ENCODE measurements around the gene NEUROD4.
"Not testable (repeated sequence)": the region's sequence is repeated elsewhere in the genome, so short reads cannot be mapped to it uniquely, and the experiment has no call there.

NEUROD4 gene

DNA sequence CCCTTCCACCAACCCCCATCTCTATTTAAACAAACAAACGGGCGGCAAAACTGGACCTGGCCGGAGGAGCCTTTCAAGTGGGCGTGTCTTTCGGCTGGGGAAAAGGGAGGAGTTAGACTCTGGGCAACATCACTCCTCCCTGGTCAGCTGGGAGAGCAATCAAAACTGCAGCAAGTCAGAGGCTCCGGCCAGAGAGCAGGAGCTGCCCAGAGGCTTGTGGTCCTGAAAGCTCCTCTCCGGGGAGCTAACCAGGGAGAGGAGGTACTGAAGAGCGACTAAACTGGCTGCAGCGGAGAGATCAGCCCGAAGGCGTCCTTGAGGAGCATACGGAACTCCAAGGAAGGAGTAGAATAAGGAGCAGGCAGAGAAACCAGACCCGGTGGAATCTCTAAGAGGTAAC lies at the start of gene NEUROD4:
Gene NEUROD4, plus strand, starts transcription at position 191 of the 400 bp plus-strand sequence. CDS start 6,466 bp downstream, outside the sequence.
- no peak for FAIRE-seq

DNA sequence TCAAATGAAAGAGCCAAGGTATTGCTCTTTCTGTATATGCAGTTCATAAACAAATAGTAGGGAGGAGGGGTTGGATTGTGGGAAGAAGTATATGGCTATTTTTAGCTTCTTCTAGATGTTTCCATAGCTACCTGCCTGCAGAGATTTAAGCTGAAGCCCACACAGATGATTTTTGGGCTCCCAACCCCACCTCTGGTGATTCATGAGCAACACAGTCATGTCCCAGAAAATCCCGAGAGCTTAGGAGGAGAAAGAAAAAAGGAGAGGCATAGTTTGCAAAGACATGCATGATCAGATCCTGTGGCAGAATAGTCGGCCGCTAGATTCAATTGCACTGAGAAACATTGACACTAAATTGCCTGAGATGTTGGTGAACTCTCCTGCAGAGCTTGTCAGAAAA lies 49.0 kb upstream of the NEUROD4 start:
- FAIRE-seq, result no peak

DNA sequence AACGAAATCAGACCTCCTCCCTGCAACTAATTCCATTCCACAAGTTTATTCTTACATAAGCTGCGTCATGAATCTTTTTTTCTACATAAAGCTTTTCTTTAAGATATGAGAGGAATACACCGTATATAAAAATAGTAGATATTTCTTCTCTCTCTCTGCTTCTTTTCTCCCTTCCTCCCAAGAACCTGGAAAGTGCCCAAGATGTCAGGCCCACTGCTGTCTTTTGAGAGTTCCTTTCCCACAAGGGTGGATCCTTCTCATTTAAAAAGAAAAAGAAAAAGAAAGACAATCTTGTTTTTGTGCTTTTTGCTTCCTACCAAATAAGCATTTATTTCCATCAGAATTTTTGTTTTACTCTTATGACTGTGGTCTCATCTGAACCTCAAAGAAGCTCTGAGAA lies 46.2 kb upstream of the NEUROD4 start:
- FAIRE-seq, result no peak

GRCh38 chr12:54974279-54974678 lies 45.5 kb upstream of the NEUROD4 start:
- no peak for FAIRE-seq

DNA sequence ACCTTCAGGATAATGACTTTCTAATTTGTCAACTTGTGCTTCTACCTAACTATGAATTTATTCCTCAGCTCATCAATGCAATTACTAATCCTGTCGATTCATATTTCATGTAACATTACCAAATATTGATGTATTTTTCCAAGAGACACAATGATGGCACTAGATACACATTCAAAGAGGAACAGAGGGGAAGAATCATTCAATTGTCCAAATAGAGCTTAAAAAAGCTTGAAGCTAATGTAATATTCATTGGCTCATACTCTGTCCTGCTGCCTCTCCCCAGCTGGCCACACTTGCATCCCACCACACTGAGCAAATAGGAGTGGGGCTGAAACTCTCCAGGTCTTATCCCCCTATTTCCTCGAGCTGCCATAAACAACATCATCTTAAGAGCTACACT lies 44.5 kb upstream of the NEUROD4 start:
- FAIRE-seq, result no peak

DNA sequence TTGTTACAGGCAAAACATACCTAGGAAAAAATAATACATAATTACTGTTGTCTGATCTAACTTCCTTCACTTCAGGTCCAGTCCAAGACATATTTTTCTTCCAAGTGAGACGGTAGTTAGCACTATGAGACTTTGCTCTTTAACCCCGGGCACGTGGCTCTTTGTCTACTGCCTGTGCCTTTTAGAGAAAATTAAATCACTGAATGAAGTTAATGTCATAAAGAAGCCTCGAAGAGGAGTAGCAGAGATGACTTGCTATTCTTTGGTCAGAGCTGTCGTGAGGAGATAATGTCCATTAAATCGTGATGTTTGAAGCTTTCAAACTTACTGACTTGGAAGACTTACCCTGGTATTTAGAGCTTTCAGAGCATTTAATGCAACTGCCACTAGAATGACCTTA lies 43.9 kb upstream of the NEUROD4 start:
- no peak for FAIRE-seq

DNA sequence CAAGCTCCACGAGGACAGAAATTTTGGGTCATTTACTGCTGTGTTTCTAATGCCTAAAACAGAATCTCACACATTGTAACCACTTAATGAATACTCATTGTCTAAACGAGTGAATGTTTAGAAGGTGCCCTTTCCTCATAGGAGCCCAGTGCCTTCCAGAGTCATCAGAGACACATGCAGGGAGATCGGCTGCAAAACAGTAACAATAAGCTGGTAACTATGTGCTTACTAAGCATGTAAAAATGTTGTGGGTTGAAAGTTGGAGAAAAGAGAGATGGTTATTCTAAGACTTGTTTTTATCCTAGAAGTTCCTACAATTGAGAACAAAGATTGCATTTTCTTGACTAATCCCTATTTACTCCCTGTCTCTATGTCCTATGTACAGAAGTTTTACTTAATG lies 42.6 kb upstream of the NEUROD4 start:
- no peak for FAIRE-seq

- FAIRE-seq, result no peak
Measured at GRCh38 chr12:54977857-54978256, 41.9 kb upstream of the NEUROD4 start.

- no peak for FAIRE-seq
Measured at GRCh38 chr12:54980341-54980740, 39.4 kb upstream of the NEUROD4 start.

- FAIRE-seq, result no peak
Measured at GRCh38 chr12:54981796-54982195, 38.0 kb upstream of the NEUROD4 start.

- no peak for FAIRE-seq
Measured at GRCh38 chr12:54983536-54984101, 36.2 kb upstream of the NEUROD4 start.

GRCh38 chr12:54984658-54985376 lies 35.0 kb upstream of the NEUROD4 start, which contains the start of gene TESPA1:
TESPA1 (minus strand) TSS chr12:54984762; CDS start chr12:54974562, 10,200 bp downstream.
- FAIRE-seq, result no peak

DNA sequence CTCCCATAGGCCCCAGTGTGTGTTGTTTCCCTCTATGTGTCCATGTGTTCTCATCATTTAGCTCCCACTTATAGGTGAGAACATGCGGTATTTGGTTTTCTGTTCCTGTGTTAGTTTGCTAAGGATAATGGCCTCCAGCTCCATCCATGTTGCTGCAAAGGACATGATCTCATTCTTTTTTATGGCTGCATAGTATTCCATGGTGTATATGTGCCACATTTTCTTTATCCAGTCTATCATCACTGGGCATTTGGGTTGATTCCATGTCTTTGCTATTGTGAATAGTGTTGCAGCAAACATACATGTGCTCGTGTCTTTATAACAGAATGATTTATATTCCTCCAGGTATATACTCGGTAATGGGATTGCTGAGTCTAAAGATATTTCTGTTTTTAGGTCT lies 33.0 kb upstream of the NEUROD4 start:
- FAIRE-seq, result not testable (repeated sequence)

DNA sequence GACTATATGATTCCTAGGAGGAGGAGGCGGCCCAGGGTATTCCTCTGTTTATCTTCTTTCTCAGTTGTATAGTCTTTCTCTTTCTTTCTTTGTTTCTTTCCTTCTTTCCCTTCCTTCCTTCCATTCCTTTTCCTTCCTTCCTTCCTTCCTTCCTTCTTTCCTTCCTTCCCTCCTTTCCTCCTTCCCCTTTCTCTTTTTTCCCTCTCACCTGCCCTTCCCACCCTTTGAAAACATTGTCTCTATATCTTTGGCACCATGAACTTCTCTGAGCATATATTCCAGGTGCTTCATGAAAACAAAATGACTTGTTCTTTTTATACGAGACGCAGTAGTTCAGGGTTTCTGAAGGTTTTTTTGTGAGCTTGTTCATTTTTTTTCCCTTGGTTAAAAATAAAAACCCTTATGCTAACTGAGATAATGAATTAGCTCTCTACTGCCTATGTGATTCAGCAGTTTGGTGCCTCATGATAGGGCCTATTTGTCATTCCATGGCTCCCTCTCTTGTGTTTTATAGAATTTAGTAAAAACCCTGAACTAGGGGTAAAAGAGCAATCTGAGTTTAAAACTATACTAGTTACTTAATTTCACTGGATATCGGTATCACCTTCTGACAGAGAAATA lies 32.1 kb upstream of the NEUROD4 start:
- FAIRE-seq, result no peak

GRCh38 chr12:54988402-54989054 lies 31.2 kb upstream of the NEUROD4 start:
- FAIRE-seq, result no peak

DNA sequence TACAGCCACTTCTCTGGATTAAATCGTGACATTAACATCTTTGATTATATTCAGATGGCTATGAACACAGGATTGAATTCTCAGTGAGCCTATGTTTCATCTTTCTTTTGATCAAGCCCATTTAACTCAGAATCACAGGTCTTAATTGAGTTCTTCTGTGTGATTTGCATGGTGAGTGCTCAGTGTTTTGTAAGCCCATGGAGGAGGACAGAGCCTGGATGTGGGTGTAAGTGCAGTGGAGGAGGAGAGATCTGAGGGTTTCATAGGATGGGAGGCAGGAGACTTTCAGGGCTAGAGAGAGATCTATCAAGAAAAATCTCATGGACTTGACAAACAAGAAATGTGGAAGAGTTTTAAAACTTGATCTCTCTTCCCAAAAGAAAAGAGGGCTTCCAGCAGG lies 29.9 kb upstream of the NEUROD4 start:
- FAIRE-seq, result no peak

GRCh38 chr12:54991161-54991990 lies 28.4 kb upstream of the NEUROD4 start:
- no peak for FAIRE-seq

- no peak for FAIRE-seq
Measured at GRCh38 chr12:54991991-54992375, 27.8 kb upstream of the NEUROD4 start.

GRCh38 chr12:54993181-54993835 lies 26.5 kb upstream of the NEUROD4 start:
- FAIRE-seq, result peak; percentile 87

- no peak for FAIRE-seq
Measured at GRCh38 chr12:54996205-54996604, 23.6 kb upstream of the NEUROD4 start.

DNA sequence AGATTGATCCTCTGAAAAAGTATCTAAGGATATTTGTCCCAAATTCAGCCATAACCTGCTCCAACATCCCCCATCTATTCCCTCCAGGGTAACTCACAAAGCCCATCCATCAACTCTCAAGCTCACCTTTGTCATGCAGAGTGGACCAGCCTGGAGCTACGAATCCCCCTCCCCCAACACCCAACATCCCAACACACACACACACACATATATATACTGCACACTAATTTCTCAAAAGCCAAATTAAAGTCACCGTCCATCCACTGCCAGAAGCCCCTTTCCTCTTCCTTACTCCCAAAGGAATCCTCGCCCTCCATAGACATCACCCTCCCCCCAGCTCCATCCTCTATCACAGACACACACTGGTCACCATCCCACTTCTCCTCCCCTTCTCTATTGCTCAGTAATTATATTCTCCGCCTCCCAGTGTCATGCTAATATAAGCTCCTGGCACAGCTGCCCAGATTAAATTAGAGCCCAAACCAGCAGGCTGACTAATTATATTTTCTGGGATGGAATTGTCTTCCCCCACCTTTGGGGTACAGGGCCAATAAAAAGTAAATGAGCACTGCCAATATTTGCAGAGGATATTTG lies 21.7 kb upstream of the NEUROD4 start:
- FAIRE-seq, result no peak
